Activated T-cell treated with anti-CD3 and anti-CD28 coated beads, Interleukin-2, amount 50 U/mL, for 72 hours (primary cell): Measurements from ENCODE around the gene AVPR1A. TPM values are rescaled to one million over a fixed set of nuclear protein-coding genes. Genes with fewer than 3 reads are reported as not detected.

ENCODE experiments used
- total RNA-seq, 2 donors: library from RNA; stranded (reverse); gene quantifications; one replicate each; pipeline ENCODE4 v1.2.3, GENCODE V29; 2022

The AVPR1A gene
- total RNA-seq, 2 donors from 2014 or later, result not detected

Other genes with a start within 250 kb of the AVPR1A start
- gene PPM1H, start 216.1 kb downstream of the AVPR1A start, total RNA-seq, result not detected